ENCODE measurements around the gene ADGRL2.
"Not testable (repeated sequence)": the region's sequence is repeated elsewhere in the genome, so short reads cannot be mapped to it uniquely, and the experiment has no call there.

Gene ADGRL2

GRCh38 chr1:81851217-81851616, 50.5 kb downstream of the ADGRL2 start:
- no peak overlapping the region for H3K4me3 ChIP-seq (ENCODE audit: low read depth in 1 of 2, low read length in 2 of 2)
- H3K36me3 ChIP-seq (ENCODE audit: control insufficient read depth in 1 of 2, insufficient read depth in 2 of 2, low read length in 2 of 2), result no peaks in the 10 kb centered on the region

DNA sequence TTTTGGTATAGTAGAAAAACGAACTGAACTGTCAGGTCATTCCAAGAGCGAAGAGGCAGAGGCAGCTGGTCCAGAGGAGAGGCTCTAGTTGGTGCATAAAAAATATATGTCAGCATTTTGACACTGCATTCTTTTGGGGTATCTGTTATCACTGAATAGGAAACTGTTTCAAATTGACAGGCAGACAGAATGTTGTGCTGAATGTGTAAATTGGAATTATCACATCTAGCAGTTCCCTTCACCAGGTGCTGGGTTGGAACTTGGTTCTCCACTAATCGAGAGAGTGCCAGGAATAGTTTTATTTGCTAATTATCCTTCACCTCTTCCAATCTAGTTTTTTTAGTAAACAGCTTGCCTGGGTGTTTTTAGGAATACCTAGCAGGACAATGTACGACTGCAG, 52.2 kb downstream of the ADGRL2 start:
- no peak overlapping the region for H3K27ac ChIP-seq (ENCODE audit: low read length)
- no peaks in the 10 kb centered on the region for H3K36me3 ChIP-seq (ENCODE audit: control insufficient read depth in 1 of 2, insufficient read depth in 2 of 2, low read length in 2 of 2)
- no peaks in the 10 kb centered on the region for H3K9me3 ChIP-seq (ENCODE audit: control insufficient read depth in 1 of 2, low read length in 2 of 2)
- no peak overlapping the region for H3K4me3 ChIP-seq (ENCODE audit: low read depth in 1 of 2, low read length in 2 of 2)
- no peaks in the 10 kb centered on the region for H3K27me3 ChIP-seq (ENCODE audit: low read depth, low read length)
- H3K4me1 ChIP-seq (ENCODE audit: control insufficient read depth in 1 of 2, insufficient read depth in 2 of 2, low read length in 2 of 2), result peaks cover 0 to 5% of the 10 kb centered on the region in 2 donors

More at GRCh38 chr1:81851217-81851616, 50.5 kb downstream of the ADGRL2 start:
- peaks cover 0 to 5% of the 10 kb centered on the region in 2 donors for H3K4me1 ChIP-seq (ENCODE audit: control insufficient read depth in 1 of 2, insufficient read depth in 2 of 2, low read length in 2 of 2)
- no peaks in the 10 kb centered on the region for H3K27me3 ChIP-seq (ENCODE audit: low read depth, low read length)
- H3K27ac ChIP-seq (ENCODE audit: low read length), result no peak overlapping the region
- no peaks in the 10 kb centered on the region for H3K9me3 ChIP-seq (ENCODE audit: control insufficient read depth in 1 of 2, low read length in 2 of 2)

- Histone ChIP-seq H3K36me3 (ENCODE audit: control insufficient read depth in 1 of 2, insufficient read depth in 2 of 2, low read length in 2 of 2) (no peaks in the 10 kb centered on the region), H3K9me3 (ENCODE audit: control insufficient read depth in 1 of 2, low read length in 2 of 2) (no peaks in the 10 kb centered on the region), H3K4me3 (ENCODE audit: low read depth in 1 of 2, low read length in 2 of 2) (no peak overlapping the region), H3K27me3 (ENCODE audit: low read depth, low read length) (no peaks in the 10 kb centered on the region), H3K27ac (ENCODE audit: low read length) (no peak overlapping the region), H3K4me1 (ENCODE audit: control insufficient read depth in 1 of 2, insufficient read depth in 2 of 2, low read length in 2 of 2) (peaks cover 0 to 3% of the 10 kb centered on the region in 2 donors)
These were observed 66.5 kb downstream of the ADGRL2 start for GRCh38 chr1:81867235-81867634.

GRCh38 chr1:81869307-81869706, 68.6 kb downstream of the ADGRL2 start:
- Histone ChIP-seq H3K4me1 (ENCODE audit: control insufficient read depth in 1 of 2, insufficient read depth in 2 of 2, low read length in 2 of 2) (peaks cover 0 to 3% of the 10 kb centered on the region in 2 donors), H3K27me3 (ENCODE audit: low read depth, low read length) (no peaks in the 10 kb centered on the region), H3K4me3 (ENCODE audit: low read depth in 1 of 2, low read length in 2 of 2) (no peak overlapping the region), H3K27ac (ENCODE audit: low read length) (no peak overlapping the region), H3K9me3 (ENCODE audit: control insufficient read depth in 1 of 2, low read length in 2 of 2) (no peaks in the 10 kb centered on the region), H3K36me3 (ENCODE audit: control insufficient read depth in 1 of 2, insufficient read depth in 2 of 2, low read length in 2 of 2) (no peaks in the 10 kb centered on the region)

- H3K9me3 ChIP-seq (ENCODE audit: control insufficient read depth in 1 of 2, low read length in 2 of 2); H3K27ac ChIP-seq (ENCODE audit: low read length); H3K36me3 ChIP-seq (ENCODE audit: control insufficient read depth in 1 of 2, insufficient read depth in 2 of 2, low read length in 2 of 2); H3K4me1 ChIP-seq (ENCODE audit: control insufficient read depth in 1 of 2, insufficient read depth in 2 of 2, low read length in 2 of 2); H3K4me3 ChIP-seq (ENCODE audit: low read depth in 1 of 2, low read length in 2 of 2); H3K27me3 ChIP-seq (ENCODE audit: low read depth, low read length): not testable (repeated sequence)
These were observed 70.4 kb downstream of the ADGRL2 start for GRCh38 chr1:81871091-81871490.

DNA sequence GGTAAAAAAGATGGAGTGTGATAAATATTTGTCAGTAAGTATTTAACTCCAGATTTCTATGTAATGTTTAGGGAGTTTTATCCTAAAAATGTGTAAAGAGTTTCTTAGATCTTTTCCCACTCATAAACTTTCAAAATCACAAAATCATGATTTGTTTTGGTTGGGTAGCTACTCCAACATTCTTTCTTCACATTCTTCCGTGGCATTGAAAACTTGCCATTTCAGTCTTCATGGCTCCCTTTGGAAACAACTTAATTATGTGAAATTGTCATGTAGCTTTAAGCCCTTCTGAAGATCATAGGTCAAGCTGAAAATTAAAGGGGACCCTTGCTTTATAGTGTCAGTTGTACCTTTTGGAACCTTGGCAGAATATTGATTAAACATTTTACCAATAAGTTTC, 73.2 kb downstream of the ADGRL2 start:
- Histone ChIP-seq H3K4me3 (ENCODE audit: low read depth in 1 of 2, low read length in 2 of 2) (no peak overlapping the region), H3K27me3 (ENCODE audit: low read depth, low read length) (no peaks in the 10 kb centered on the region), H3K9me3 (ENCODE audit: control insufficient read depth in 1 of 2, low read length in 2 of 2) (no peaks in the 10 kb centered on the region), H3K36me3 (ENCODE audit: control insufficient read depth in 1 of 2, insufficient read depth in 2 of 2, low read length in 2 of 2) (no peaks in the 10 kb centered on the region), H3K4me1 (ENCODE audit: control insufficient read depth in 1 of 2, insufficient read depth in 2 of 2, low read length in 2 of 2) (peaks cover 4 to 9% of the 10 kb centered on the region in 2 donors), H3K27ac (ENCODE audit: low read length) (no peak overlapping the region)

DNA sequence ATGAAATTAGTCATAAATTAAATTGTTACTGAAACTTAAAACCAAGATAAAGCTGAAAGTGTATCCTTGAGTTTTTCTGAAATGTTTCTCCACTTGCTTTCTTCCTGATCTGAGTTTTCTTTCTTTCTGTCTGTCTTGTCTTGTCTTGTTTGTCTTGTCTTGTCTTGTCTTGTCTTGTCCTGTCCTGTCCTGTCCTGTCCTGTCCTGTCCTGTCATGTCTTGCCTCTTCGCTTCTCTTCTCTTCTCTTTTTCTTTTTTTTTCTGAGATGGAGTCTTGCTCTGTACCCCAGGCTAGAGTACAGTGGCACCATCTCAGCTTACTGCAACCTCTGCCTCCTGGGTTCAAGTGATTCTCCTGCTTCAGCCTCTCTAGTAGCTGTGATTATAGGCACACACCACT, 73.7 kb downstream of the ADGRL2 start:
- no peaks in the 10 kb centered on the region for H3K9me3 ChIP-seq (ENCODE audit: control insufficient read depth in 1 of 2, low read length in 2 of 2)
- H3K4me3 ChIP-seq (ENCODE audit: low read depth in 1 of 2, low read length in 2 of 2), result no peak overlapping the region
- H3K27me3 ChIP-seq (ENCODE audit: low read depth, low read length), result no peaks in the 10 kb centered on the region
- H3K36me3 ChIP-seq (ENCODE audit: control insufficient read depth in 1 of 2, insufficient read depth in 2 of 2, low read length in 2 of 2), result no peaks in the 10 kb centered on the region
- no peak overlapping the region for H3K27ac ChIP-seq (ENCODE audit: low read length)
- peaks cover 4 to 9% of the 10 kb centered on the region in 2 donors for H3K4me1 ChIP-seq (ENCODE audit: control insufficient read depth in 1 of 2, insufficient read depth in 2 of 2, low read length in 2 of 2)

DNA sequence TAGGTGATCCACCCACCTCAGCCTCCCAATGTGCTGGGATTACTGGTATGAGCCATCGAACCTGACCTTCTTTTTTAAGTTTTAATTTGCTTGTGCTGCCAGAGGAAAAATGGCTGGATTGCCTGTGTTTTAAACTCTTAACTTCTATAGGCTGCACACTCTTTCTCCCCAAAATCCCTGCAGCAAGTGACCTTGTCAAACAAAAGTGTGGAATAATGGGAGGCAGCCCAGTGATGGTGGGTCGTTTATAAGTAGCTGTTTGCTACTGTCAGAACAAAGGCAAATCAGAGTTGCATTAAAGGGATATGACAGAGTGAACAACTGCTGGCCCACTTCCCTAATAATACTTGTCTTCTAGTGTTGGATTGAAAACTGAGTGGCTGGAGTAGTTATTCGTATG, 74.2 kb downstream of the ADGRL2 start:
- H3K9me3 ChIP-seq (ENCODE audit: control insufficient read depth in 1 of 2, low read length in 2 of 2), result no peaks in the 10 kb centered on the region
- H3K27ac ChIP-seq (ENCODE audit: low read length), result no peak overlapping the region
- H3K4me1 ChIP-seq (ENCODE audit: control insufficient read depth in 1 of 2, insufficient read depth in 2 of 2, low read length in 2 of 2), result peaks cover 4 to 9% of the 10 kb centered on the region in 2 donors
- no peak overlapping the region for H3K4me3 ChIP-seq (ENCODE audit: low read depth in 1 of 2, low read length in 2 of 2)
- H3K27me3 ChIP-seq (ENCODE audit: low read depth, low read length), result no peaks in the 10 kb centered on the region
- H3K36me3 ChIP-seq (ENCODE audit: control insufficient read depth in 1 of 2, insufficient read depth in 2 of 2, low read length in 2 of 2), result no peaks in the 10 kb centered on the region

DNA sequence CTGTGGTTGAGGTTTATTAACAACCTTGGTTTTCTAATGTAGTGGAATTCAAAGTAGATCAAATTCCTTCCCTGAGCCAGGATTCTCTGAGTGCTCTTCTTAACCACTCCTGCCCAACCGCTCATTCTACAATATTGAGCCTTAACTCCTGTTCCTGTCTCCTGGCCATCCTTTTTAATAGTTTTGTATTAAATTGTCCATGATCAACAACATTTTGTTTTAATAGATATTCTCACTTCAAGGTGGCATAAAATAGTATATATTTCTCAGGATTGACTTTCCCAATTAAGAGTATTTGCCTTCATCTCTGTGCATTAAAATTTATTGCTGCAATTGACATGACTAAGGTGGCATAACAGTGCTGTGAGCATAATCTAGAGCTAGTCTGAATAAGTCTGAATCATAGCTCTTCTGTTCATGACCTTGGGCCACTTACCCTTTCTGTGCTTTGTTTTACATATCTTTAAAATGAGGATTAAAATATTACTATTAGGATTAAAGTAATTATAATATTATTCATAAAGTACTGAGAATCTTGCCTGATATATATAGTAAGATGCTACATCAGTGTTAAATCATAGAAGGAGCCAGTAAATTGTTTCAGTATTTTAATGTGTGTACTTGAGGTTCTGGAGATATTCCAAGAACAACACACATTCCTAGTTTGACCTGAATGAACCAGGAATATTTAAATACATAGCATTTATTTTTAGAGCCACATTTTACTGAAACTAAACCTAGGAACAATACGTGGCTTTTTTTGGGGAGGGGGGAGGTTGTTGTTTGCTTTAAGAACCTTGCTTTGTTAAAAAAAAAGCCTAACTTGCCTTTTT, 76.4 kb downstream of the ADGRL2 start:
- peaks cover 9 to 16% of the 10 kb centered on the region in 2 donors for H3K4me1 ChIP-seq (ENCODE audit: control insufficient read depth in 1 of 2, insufficient read depth in 2 of 2, low read length in 2 of 2)
- H3K4me3 ChIP-seq (ENCODE audit: low read depth in 1 of 2, low read length in 2 of 2), result peak overlapping the region in 1 of 2 donors; percentile 14

GRCh38 chr1:81877940-81878339, 77.2 kb downstream of the ADGRL2 start:
- Histone ChIP-seq H3K27me3 (ENCODE audit: low read depth, low read length) (no peaks in the 10 kb centered on the region), H3K9me3 (ENCODE audit: control insufficient read depth in 1 of 2, low read length in 2 of 2) (no peaks in the 10 kb centered on the region), H3K4me1 (ENCODE audit: control insufficient read depth in 1 of 2, insufficient read depth in 2 of 2, low read length in 2 of 2) (peaks cover 9 to 24% of the 10 kb centered on the region in 2 donors), H3K36me3 (ENCODE audit: control insufficient read depth in 1 of 2, insufficient read depth in 2 of 2, low read length in 2 of 2) (no peaks in the 10 kb centered on the region), H3K4me3 (ENCODE audit: low read depth in 1 of 2, low read length in 2 of 2) (no peak overlapping the region), H3K27ac (ENCODE audit: low read length) (no peak overlapping the region)

More for the DNA sequence above, 76.4 kb downstream of the ADGRL2 start:
- no peaks in the 10 kb centered on the region for H3K36me3 ChIP-seq (ENCODE audit: control insufficient read depth in 1 of 2, insufficient read depth in 2 of 2, low read length in 2 of 2)
- no peak overlapping the region for H3K27ac ChIP-seq (ENCODE audit: low read length)
- no peaks in the 10 kb centered on the region for H3K9me3 ChIP-seq (ENCODE audit: control insufficient read depth in 1 of 2, low read length in 2 of 2)
- H3K27me3 ChIP-seq (ENCODE audit: low read depth, low read length), result no peaks in the 10 kb centered on the region

DNA sequence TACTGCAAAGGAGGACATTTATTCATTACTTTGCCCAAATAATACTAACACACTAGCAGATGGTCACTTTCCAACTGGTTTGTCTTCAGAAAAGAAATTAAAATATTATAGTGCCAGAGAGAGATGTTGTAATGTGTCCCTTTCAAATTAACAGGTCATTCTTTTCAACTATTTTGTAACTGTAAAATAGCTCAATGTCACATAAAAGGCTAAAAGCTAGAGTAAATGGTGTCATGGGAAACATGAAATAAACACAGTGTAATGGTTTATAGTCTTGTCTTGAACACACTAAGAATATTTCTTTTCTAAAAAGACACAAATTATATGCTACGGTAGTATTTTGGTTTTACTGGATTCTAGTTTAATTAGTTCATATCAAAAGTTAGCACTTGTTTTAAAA, 77.8 kb downstream of the ADGRL2 start:
- no peaks in the 10 kb centered on the region for H3K27me3 ChIP-seq (ENCODE audit: low read depth, low read length)

DNA sequence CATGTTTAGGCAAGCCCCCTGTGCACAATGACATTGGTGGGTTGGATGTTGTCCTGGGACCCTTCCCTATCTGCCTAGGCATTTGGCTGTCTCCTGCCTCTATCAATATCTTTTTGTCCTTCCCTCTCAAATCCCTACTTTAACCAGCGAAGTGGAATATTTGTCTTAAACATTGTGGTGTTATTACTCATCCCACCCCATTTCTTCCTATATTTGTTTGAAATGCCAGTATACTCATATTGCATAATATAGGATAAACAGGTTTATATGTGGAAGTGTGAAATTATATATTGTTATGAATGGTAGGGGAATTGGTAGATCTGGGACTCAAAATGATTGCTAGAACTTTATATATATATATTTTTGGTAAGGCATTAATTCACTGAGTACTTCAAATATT, 80.0 kb downstream of the ADGRL2 start:
- Histone ChIP-seq H3K36me3 (ENCODE audit: control insufficient read depth in 1 of 2, insufficient read depth in 2 of 2, low read length in 2 of 2) (no peaks in the 10 kb centered on the region), H3K4me3 (ENCODE audit: low read depth in 1 of 2, low read length in 2 of 2) (no peak overlapping the region), H3K27me3 (ENCODE audit: low read depth, low read length) (no peaks in the 10 kb centered on the region), H3K4me1 (ENCODE audit: control insufficient read depth in 1 of 2, insufficient read depth in 2 of 2, low read length in 2 of 2) (peaks cover 9 to 33% of the 10 kb centered on the region in 2 donors), H3K9me3 (ENCODE audit: control insufficient read depth in 1 of 2, low read length in 2 of 2) (no peaks in the 10 kb centered on the region), H3K27ac (ENCODE audit: low read length) (no peak overlapping the region)

More for the DNA sequence above, 77.8 kb downstream of the ADGRL2 start:
- Histone ChIP-seq H3K36me3 (ENCODE audit: control insufficient read depth in 1 of 2, insufficient read depth in 2 of 2, low read length in 2 of 2) (no peaks in the 10 kb centered on the region), H3K9me3 (ENCODE audit: control insufficient read depth in 1 of 2, low read length in 2 of 2) (no peaks in the 10 kb centered on the region), H3K4me3 (ENCODE audit: low read depth in 1 of 2, low read length in 2 of 2) (no peak overlapping the region), H3K27ac (ENCODE audit: low read length) (no peak overlapping the region), H3K4me1 (ENCODE audit: control insufficient read depth in 1 of 2, insufficient read depth in 2 of 2, low read length in 2 of 2) (peaks cover 9 to 27% of the 10 kb centered on the region in 2 donors)
